GM10266 (cell line): ENCODE measurements around the gene PHRF1.

Experiments used
- DNase-seq: peaks from one replicate; pipeline ENCODE4 v3.0.0; 2012; ENCODE audit errors: extremely low spot score
- TF ChIP-seq, protein P1 (sequence below): IDR thresholded peaks from 2 replicates; pipeline ENCODE4 v1.5.1; 2012; ENCODE audit warnings: mild to moderate bottlenecking, low read depth; ENCODE audit not compliant: control insufficient read depth, insufficient read depth; ENCODE audit errors: missing control alignments

The PHRF1 gene

GRCh38 chr11:562046-562645 lies 14.1 kb upstream of the PHRF1 start:
- no peak for DNase-seq
- TF ChIP-seq, protein P1, sequence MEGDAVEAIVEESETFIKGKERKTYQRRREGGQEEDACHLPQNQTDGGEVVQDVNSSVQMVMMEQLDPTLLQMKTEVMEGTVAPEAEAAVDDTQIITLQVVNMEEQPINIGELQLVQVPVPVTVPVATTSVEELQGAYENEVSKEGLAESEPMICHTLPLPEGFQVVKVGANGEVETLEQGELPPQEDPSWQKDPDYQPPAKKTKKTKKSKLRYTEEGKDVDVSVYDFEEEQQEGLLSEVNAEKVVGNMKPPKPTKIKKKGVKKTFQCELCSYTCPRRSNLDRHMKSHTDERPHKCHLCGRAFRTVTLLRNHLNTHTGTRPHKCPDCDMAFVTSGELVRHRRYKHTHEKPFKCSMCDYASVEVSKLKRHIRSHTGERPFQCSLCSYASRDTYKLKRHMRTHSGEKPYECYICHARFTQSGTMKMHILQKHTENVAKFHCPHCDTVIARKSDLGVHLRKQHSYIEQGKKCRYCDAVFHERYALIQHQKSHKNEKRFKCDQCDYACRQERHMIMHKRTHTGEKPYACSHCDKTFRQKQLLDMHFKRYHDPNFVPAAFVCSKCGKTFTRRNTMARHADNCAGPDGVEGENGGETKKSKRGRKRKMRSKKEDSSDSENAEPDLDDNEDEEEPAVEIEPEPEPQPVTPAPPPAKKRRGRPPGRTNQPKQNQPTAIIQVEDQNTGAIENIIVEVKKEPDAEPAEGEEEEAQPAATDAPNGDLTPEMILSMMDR, result no peak

GRCh38 chr11:563066-563811 lies 13.0 kb upstream of the PHRF1 start:
- TF ChIP-seq, protein P1, result no peak
- DNase-seq, result no peak

GRCh38 chr11:563812-564578 lies 12.3 kb upstream of the PHRF1 start:
- no peak for DNase-seq
- TF ChIP-seq, protein P1, result no peak

GRCh38 chr11:565921-566509 lies 10.3 kb upstream of the PHRF1 start:
- TF ChIP-seq, protein P1, result peak; percentile 23
- no peak for DNase-seq

- TF ChIP-seq, protein P1, result no peak
- no peak for DNase-seq
Observed at GRCh38 chr11:567011-567628, 9.2 kb upstream of the PHRF1 start.

DNA sequence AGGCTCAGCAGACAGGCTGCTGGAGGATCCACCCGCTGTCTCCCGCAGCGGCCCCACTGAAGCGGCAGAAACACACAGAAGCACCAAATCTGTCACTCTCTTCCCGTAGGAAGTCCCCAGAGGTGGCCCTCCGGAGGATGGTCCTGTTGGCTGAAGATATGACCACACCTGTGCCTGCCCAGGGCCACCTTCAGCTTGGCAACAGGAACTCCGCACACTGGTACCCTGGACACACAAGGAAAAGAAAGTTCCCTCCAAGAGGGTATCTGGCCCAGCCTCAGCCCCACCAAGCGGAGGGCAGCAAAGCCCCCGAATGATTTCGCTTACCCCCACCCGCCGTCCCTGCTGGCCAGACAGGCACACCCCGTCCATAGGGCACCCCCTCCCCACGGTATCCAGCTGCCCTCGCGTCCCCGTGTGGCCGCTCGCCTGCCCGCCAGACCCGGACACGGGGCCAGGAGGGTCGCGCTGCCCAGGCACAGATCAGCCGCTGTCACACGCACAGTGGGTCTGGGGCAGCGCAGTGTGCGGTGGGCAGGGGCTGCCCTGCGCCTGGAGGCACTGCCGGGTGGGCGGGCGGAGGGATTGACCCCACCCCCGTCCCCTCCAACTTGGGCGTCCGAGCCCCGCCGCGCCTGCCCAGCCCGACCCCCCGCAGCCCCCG lies 8.5 kb upstream of the PHRF1 start:
- TF ChIP-seq, protein P1, result no peak
- DNase-seq, result no peak
